IMR-90 (cell line): ENCODE data around the gene NGB. TPM values are rescaled to one million over a fixed set of nuclear protein-coding genes. Genes with fewer than 3 reads are reported as not detected.

Experiments
- ATAC-seq: fragments of 200-7000 bp; cut with Tn5 transposase; 2 replicates; pipeline ENCODE4 v1.9.1; 2020; ENCODE audit warnings: low read depth, mild to moderate bottlenecking, moderate library complexity
- BruUV-seq: library from RNA; stranded (reverse); fragments of 400-500 nt; replicated peaks from 2 replicates; lab custom pipeline; 2021; lab: Mats Ljungman, UMichigan
- CTCF ChIA-PET: fragments of 300-600 bp; formaldehyde crosslinking; extraction: SDS; loops from one replicate; lab custom pipeline; 2021; ENCODE audit warnings: antibody characterized with exemption; lab: Yijun Ruan, JAX
- POLR2A ChIA-PET: fragments of 300-600 bp; sonication (Branson Sonifier 250); formaldehyde crosslinking; loops from one replicate; lab custom pipeline; 2022; ENCODE audit warnings: antibody characterized with exemption; ENCODE audit not compliant: unreplicated experiment; lab: Charles Lee
- DNase-seq: peaks from one replicate; pipeline ENCODE4 v3.0.0; 2013
- H2AFZ ChIP-seq: replicated peaks from 2 replicates; pipeline ENCODE3; 2013; ENCODE audit warnings: low read length, mild to moderate bottlenecking; ENCODE audit not compliant: poor library complexity
- H2AK5ac ChIP-seq: 2 replicates; pipeline ENCODE4 v1.6.1; 2013; ENCODE audit warnings: low read depth, low read length, inconsistent platforms
- H2AK9ac ChIP-seq: replicated peaks from 2 replicates; pipeline ENCODE3; 2013; ENCODE audit warnings: mild to moderate bottlenecking, low read depth, low read length, moderate library complexity; ENCODE audit not compliant: poor library complexity
- H2BK120ac ChIP-seq: 2 replicates; pipeline ENCODE4 v1.6.1; 2013; ENCODE audit warnings: low read depth, low read length, inconsistent platforms
- H2BK15ac ChIP-seq: 3 replicates; pipeline ENCODE4 v1.6.1; 2013; ENCODE audit warnings: low read depth, low read length, inconsistent platforms
- H2BK20ac ChIP-seq: 2 replicates; pipeline ENCODE4 v1.6.1; 2013; ENCODE audit warnings: low read depth, mild to moderate bottlenecking, inconsistent platforms, low read length, moderate library complexity
- H2BK5ac ChIP-seq: 2 replicates; pipeline ENCODE4 v1.6.1; 2013; ENCODE audit warnings: mild to moderate bottlenecking, low read depth, low read length, inconsistent platforms; ENCODE audit not compliant: poor library complexity, severe bottlenecking
- H3K14ac ChIP-seq: replicated peaks from 2 replicates; pipeline ENCODE4 v1.6.1; 2013; ENCODE audit warnings: low read depth, low read length, inconsistent platforms
- H3K18ac ChIP-seq: 2 replicates; pipeline ENCODE4 v1.6.1; 2013; ENCODE audit warnings: low read depth, low read length, control low read depth
- H3K23ac ChIP-seq: 2 replicates; pipeline ENCODE4 v1.6.1; 2013; ENCODE audit warnings: low read depth, low read length, inconsistent platforms
- H3K27ac ChIP-seq: 2 replicates; pipeline ENCODE4 v1.5.1; 2013; ENCODE audit warnings: mild to moderate bottlenecking, control low read depth, low read length; ENCODE audit not compliant: insufficient read depth
- H3K27me3 ChIP-seq: 2 replicates; pipeline ENCODE4 v1.6.1; 2013; ENCODE audit warnings: low read length; ENCODE audit not compliant: control insufficient read depth, insufficient read depth
- H3K36me3 ChIP-seq: 2 replicates; pipeline ENCODE4 v1.6.1; 2013; ENCODE audit warnings: low read length, mixed read lengths; ENCODE audit not compliant: control insufficient read depth, insufficient read depth
- H3K4ac ChIP-seq: 2 replicates; pipeline ENCODE4 v1.6.1; 2013; ENCODE audit warnings: low read depth, low read length, inconsistent platforms
- H3K4me1 ChIP-seq: 2 replicates; pipeline ENCODE4 v1.6.1; 2013; ENCODE audit warnings: low read length, mixed read lengths; ENCODE audit not compliant: control insufficient read depth, insufficient read depth
- H3K4me2 ChIP-seq: 2 replicates; pipeline ENCODE4 v1.6.1; 2013; ENCODE audit warnings: low read depth, mild to moderate bottlenecking, control low read depth, low read length, moderate library complexity
- H3K4me3 ChIP-seq: 2 replicates; pipeline ENCODE4 v1.5.1; 2013; ENCODE audit warnings: low read depth, mild to moderate bottlenecking, control low read depth, low read length, moderate library complexity; ENCODE audit not compliant: insufficient read depth
- H3K56ac ChIP-seq: 2 replicates; pipeline ENCODE4 v1.6.1; 2013; ENCODE audit warnings: low read length, inconsistent platforms; ENCODE audit not compliant: insufficient read depth; ENCODE audit errors: extremely low read depth
- H3K79me1 ChIP-seq, 2 experiments: 2 replicates each; pipeline ENCODE4 v1.6.1; 2013; ENCODE audit warnings: low read length in 2 of 2, inconsistent platforms in 1 of 2, low read depth in 1 of 2
- H3K9ac ChIP-seq: 2 replicates; pipeline ENCODE4 v1.6.1; 2013; ENCODE audit warnings: low read depth, low read length, control low read depth
- H3K9me1 ChIP-seq: 2 replicates; pipeline ENCODE4 v1.6.1; 2013; ENCODE audit warnings: low read length, inconsistent platforms; ENCODE audit not compliant: insufficient read depth
- H3K9me3 ChIP-seq: 2 replicates; pipeline ENCODE4 v1.6.1; 2013; ENCODE audit warnings: low read length; ENCODE audit not compliant: control insufficient read depth, insufficient read depth
- H4K20me1 ChIP-seq: 2 replicates; pipeline ENCODE4 v1.6.1; 2013; ENCODE audit warnings: low read length, inconsistent platforms; ENCODE audit not compliant: insufficient read depth
- H4K5ac ChIP-seq: 2 replicates; pipeline ENCODE4 v1.6.1; 2013; ENCODE audit warnings: mild to moderate bottlenecking, low read depth, low read length, control low read depth
- H4K8ac ChIP-seq, 2 experiments: 2 replicates each; pipeline ENCODE4 v1.6.1; 2013; ENCODE audit warnings: low read depth in 2 of 2, low read length in 2 of 2, control low read depth in 1 of 2, inconsistent platforms in 1 of 2
- H4K91ac ChIP-seq: 2 replicates; pipeline ENCODE4 v1.6.1; 2013; ENCODE audit warnings: low read depth, low read length, inconsistent platforms; ENCODE audit not compliant: insufficient read depth
- BHLHE40 ChIP-seq: fragments of 150-350 bp; IDR thresholded peaks from 2 replicates; pipeline ENCODE4 v1.6.1; 2016; ENCODE audit warnings: mild to moderate bottlenecking, low read depth, low read length
- CEBPB ChIP-seq: IDR thresholded peaks from 2 replicates; pipeline ENCODE4 v1.6.1; 2012; ENCODE audit warnings: low read depth, low read length, improper control_type of control experiment
- CHD1 ChIP-seq: IDR thresholded peaks from 2 replicates; pipeline ENCODE4 v1.6.1; 2012; ENCODE audit warnings: low read depth, low read length, improper control_type of control experiment
- CTCF ChIP-seq: conservative IDR thresholded peaks from 2 replicates; pipeline ENCODE4 v1.5.1; 2012; ENCODE audit warnings: mild to moderate bottlenecking, low read depth, low read length, improper control_type of control experiment
- ELK1 ChIP-seq: fragments of 150-350 bp; IDR thresholded peaks from 2 replicates; pipeline ENCODE4 v1.6.1; 2016; ENCODE audit warnings: low read depth, mild to moderate bottlenecking, low read length, moderate library complexity, borderline replicate concordance
- FOS ChIP-seq: fragments of 150-350 bp; IDR thresholded peaks from 2 replicates; pipeline ENCODE4 v1.6.1; 2016; ENCODE audit warnings: low read depth, low read length
- MAFK ChIP-seq: IDR thresholded peaks from 2 replicates; pipeline ENCODE4 v1.6.1; 2012; ENCODE audit warnings: low read depth, low read length, improper control_type of control experiment
- MAZ ChIP-seq: IDR thresholded peaks from 2 replicates; pipeline ENCODE4 v1.6.1; 2012; ENCODE audit warnings: low read depth, mild to moderate bottlenecking, low read length, improper control_type of control experiment, moderate library complexity, borderline replicate concordance
- MXI1 ChIP-seq: IDR thresholded peaks from 2 replicates; pipeline ENCODE4 v1.6.1; 2012; ENCODE audit warnings: low read depth, mild to moderate bottlenecking, low read length, moderate library complexity, borderline replicate concordance
- NFE2L2 ChIP-seq: fragments of 150-350 bp; IDR thresholded peaks from 2 replicates; pipeline ENCODE4 v1.6.1; 2016; ENCODE audit warnings: low read depth, mild to moderate bottlenecking, low read length
- POLR2A ChIP-seq: IDR thresholded peaks from 2 replicates; pipeline ENCODE4 v1.6.1; 2012; ENCODE audit warnings: mild to moderate bottlenecking, low read depth, low read length
- RAD21 ChIP-seq: IDR thresholded peaks from 2 replicates; pipeline ENCODE4 v1.6.1; 2012; ENCODE audit warnings: low read length, improper control_type of control experiment
- RCOR1 ChIP-seq: IDR thresholded peaks from 2 replicates; pipeline ENCODE4 v1.6.1; 2012; ENCODE audit warnings: mild to moderate bottlenecking, low read length, improper control_type of control experiment; ENCODE audit not compliant: insufficient replicate concordance
- RFX5 ChIP-seq: IDR thresholded peaks from 2 replicates; pipeline ENCODE4 v1.8.0; 2012; ENCODE audit warnings: low read depth, mild to moderate bottlenecking, low read length, moderate library complexity
- SMC3 ChIP-seq: fragments of 150-350 bp; IDR thresholded peaks from 2 replicates; pipeline ENCODE4 v1.6.1; 2016; ENCODE audit warnings: low read depth, mild to moderate bottlenecking, antibody characterized with exemption, low read length, moderate library complexity
- USF2 ChIP-seq: fragments of 150-350 bp; IDR thresholded peaks from 2 replicates; pipeline ENCODE4 v1.6.1; 2017; ENCODE audit warnings: mild to moderate bottlenecking, antibody characterized with exemption, low read length, low read depth
- WGBS, 2 experiments: methylation state at CpG; one replicate each; pipeline versions ENCODE4 v1.1.5 to v1.1.7; 2013; ENCODE audit warnings: missing lambda C conversion rate in 2 of 2; ENCODE audit not compliant: insufficient read length in 1 of 2; ENCODE audit errors: extremely low coverage in 2 of 2; 5-methylcytosine and 5-hydroxymethylcytosine counted together
- dilution Hi-C: fragments of 300-500 bp; cut with HindIII; formaldehyde crosslinking; loops from one replicate; pipeline ENCODE4 v1.14.3; 2018; ENCODE audit warnings: low sequenced_read_pairs; ENCODE audit not compliant: unreplicated experiment
- in situ Hi-C: fragments of 300-500 bp; cut with MboI; formaldehyde crosslinking; loops from 3 replicates; pipeline ENCODE4 v1.14.3; 2019; ENCODE audit warnings: low sequenced_read_pairs, inconsistent platforms, mixed read lengths
- intact Hi-C: fragments of 100-400 bp; cut with micrococcal nuclease; formaldehyde crosslinking; loops from 2 replicates; pipeline ENCODE4 v1.10.0; 2022
- polyA plus RNA-seq, 3 experiments: library from polyadenylated mRNA; depleted of rRNA; stranded (reverse); fragments of >200 nt; gene quantifications; 2 replicates each; pipeline ENCODE4 v1.2.3, GENCODE V29; 2012; ENCODE audit warnings: low replicate concordance in 1 of 3
- total RNA-seq: library from RNA; depleted of rRNA; stranded (reverse); fragments of >200 nt; gene quantifications from 2 replicates; pipeline ENCODE4 v1.2.3, GENCODE V29; 2012

Gene NGB
- total and polyA plus RNA-seq, 2 of the 4 experiments (the other 2 are of a cell fraction): not detected

- Histone ChIP-seq H4K91ac (no peak overlapping the region), H3K56ac (no peak overlapping the region), H4K5ac (no peak overlapping the region), H2AK9ac (no peak overlapping the region), H2BK120ac (no peak overlapping the region), H3K14ac (no peak overlapping the region), H2BK5ac (no peak overlapping the region), H3K36me3 (no peaks in the 10 kb centered on the region), H2AK5ac (no peak overlapping the region), H3K9ac (no peak overlapping the region), H3K79me1 (no peaks in the 10 kb centered on the region), H3K9me1 (peaks cover 3% of the 10 kb centered on the region; the same call in 1 of the 2 replicates), H2BK20ac (no peak overlapping the region), H4K20me1 (no peaks in the 10 kb centered on the region), H4K8ac (no peak overlapping the region), H3K4ac (no peak overlapping the region), H3K4me2 (no peak overlapping the region), H3K18ac (no peak overlapping the region), H3K9me3 (no peaks in the 10 kb centered on the region), H3K27me3 (no peaks in the 10 kb centered on the region; the same call in 1 of the 2 replicates), H2BK15ac (no peak overlapping the region), H3K27ac (no peak overlapping the region), H3K4me3 (no peak overlapping the region), H2AFZ (no peak overlapping the region), H3K23ac (no peak overlapping the region), H3K4me1 (no peaks in the 10 kb centered on the region)
- ATAC-seq (no peak), DNase-seq (no peak)
- POLR2A ChIA-PET: no interaction called here
- dilution Hi-C loops: no loop called here
- intact Hi-C loops: no loop called here
- in situ Hi-C loops: no loop called here
- no TSS peak for BruUV-seq
- WGBS, 2 experiments: no CpG with 5 or more reads among the region's 1 CpG
- CTCF ChIA-PET: interaction anchor here (0.6 to 0.7 kb wide), 2 partner anchors 13 to 436 kb away, joined by 3 to 6 read pairs; no protein-coding TSS in a partner anchor
- no peak for TF ChIP-seq MXI1
- no peak for TF ChIP-seq CEBPB
- no peak for TF ChIP-seq CHD1
- no peak for TF ChIP-seq SMC3
- no peak for TF ChIP-seq FOS
- no peak for TF ChIP-seq MAFK
- TF ChIP-seq USF2: no peak
- no peak for TF ChIP-seq BHLHE40
- TF ChIP-seq NFE2L2: no peak
- no peak for TF ChIP-seq CTCF
- no peak for TF ChIP-seq RFX5
- TF ChIP-seq POLR2A: no peak
- no peak for TF ChIP-seq RCOR1
- TF ChIP-seq RAD21: no peak
- TF ChIP-seq ELK1: no peak
- TF ChIP-seq MAZ: no peak
Observed at GRCh38 chr14:77246784-77247183, 24.2 kb downstream of the NGB start.
